Esophagus muscularis mucosa (tissue), 4 donors: ENCODE results near the gene GRID2. TPM values are rescaled to one million over a fixed set of nuclear protein-coding genes. Genes with fewer than 3 reads are reported as not detected.

Experiments used
- DNase-seq: peaks from one replicate; pipeline ENCODE4 v3.0.0-alpha.2; 2017; ENCODE audit errors: extremely low spot score
- H3K27ac ChIP-seq, 4 donors: fragments of 200-600 bp; sonication (generic); replicated peaks in 1 of 4; 1 replicate in 3 of 4; 2 replicates in 1 of 4; pipeline ENCODE4 v1.5.1; 2016 to 2019; ENCODE audit warnings: mild to moderate bottlenecking in 1 of 4
- H3K27me3 ChIP-seq, 4 donors: fragments of 200-600 bp; sonication (generic); one replicate each; pipeline versions ENCODE4 v1.5.1 to v1.6.0; 2016 to 2019
- H3K36me3 ChIP-seq, 4 donors: fragments of 200-600 bp; sonication (generic); one replicate each; pipeline ENCODE4 v1.5.1; 2016 to 2019
- H3K4me1 ChIP-seq, 4 donors: fragments of 200-600 bp; sonication (generic); one replicate each; pipeline ENCODE4 v1.5.1; 2016 to 2019
- H3K4me3 ChIP-seq, 4 donors: fragments of 200-600 bp; sonication (generic); 1 replicate in 2 of 4; 2 replicates in 2 of 4; pipeline ENCODE4 v1.5.1; 2016 to 2019; ENCODE audit warnings: mild to moderate bottlenecking in 4 of 4, moderate library complexity in 1 of 4
- H3K9me3 ChIP-seq, 4 donors: fragments of 200-600 bp; sonication (generic); 1 replicate in 3 of 4; 2 replicates in 1 of 4; pipeline ENCODE4 v1.5.1; 2016 to 2019
- CTCF ChIP-seq, 3 experiments: fragments of 200-600 bp in 2 of 3; fragments of 450-650 bp in 1 of 3; sonication (generic) in 2 of 3; IDR thresholded peaks; one replicate each; pipeline ENCODE4 v1.5.1; 2017 to 2019; ENCODE audit warnings: antibody characterized with exemption in 3 of 3, mild to moderate bottlenecking in 2 of 3, moderate library complexity in 1 of 3
- EP300 ChIP-seq: sonication (generic); formaldehyde crosslinking; IDR thresholded peaks from one replicate; pipeline ENCODE4 v1.6.1; 2017; ENCODE audit warnings: antibody characterized with exemption
- POLR2A ChIP-seq: fragments of 450-650 bp; IDR thresholded peaks from one replicate; pipeline ENCODE4 v1.6.1; 2017; ENCODE audit warnings: antibody characterized with exemption, moderate library complexity, mild to moderate bottlenecking, low read depth
- POLR2AphosphoS5 ChIP-seq, 2 donors: sonication (generic); formaldehyde crosslinking; IDR thresholded peaks; one replicate each; pipeline ENCODE4 v1.6.1; 2017; ENCODE audit warnings: antibody characterized with exemption in 2 of 2
- WGBS: methylation state at CpG from one replicate; pipeline ENCODE4 v1.1.5; 2018; 5-methylcytosine and 5-hydroxymethylcytosine counted together
- intact Hi-C: fragments of 100-400 bp; cut with DNase I; formaldehyde crosslinking; loops from one replicate; pipeline ENCODE4 v1.15.1; 2023
- total RNA-seq, 4 donors: library from RNA; depleted of rRNA; stranded (reverse); fragments of >200 nt; gene quantifications; one replicate each; pipeline versions ENCODE4 v1.1.0 to v1.2.1, GENCODE V29; 2016

The GRID2 gene
- total RNA-seq, 4 donors from 2014 or later = 0.06 to 0.17 TPM; not detected in 2

DNA sequence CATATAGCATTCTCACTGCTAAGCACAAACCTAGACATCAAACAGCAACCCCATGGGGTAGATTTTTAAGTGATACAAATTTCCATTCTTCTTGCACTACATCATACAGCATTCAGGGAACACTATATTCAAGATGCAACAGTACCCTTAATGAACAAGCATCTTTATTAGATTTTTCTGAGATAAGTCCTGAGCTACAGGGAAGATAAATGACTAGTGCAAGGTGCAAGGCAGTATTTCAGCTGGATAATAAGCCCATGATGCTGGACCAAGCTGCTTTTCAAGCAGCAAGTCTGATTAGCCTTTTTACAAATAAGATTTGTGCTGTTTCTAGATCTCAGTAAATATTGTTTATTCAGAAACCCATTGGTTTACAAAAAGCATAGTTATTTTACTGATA, 1332.2 kb downstream of the GRID2 start:
- Histone ChIP-seq H3K4me3 (no peak overlapping the region), H3K27ac (no peak overlapping the region), H3K27me3 (no peaks in the 10 kb centered on the region), H3K36me3 (no peaks in the 10 kb centered on the region), H3K9me3 (no peaks in the 10 kb centered on the region), H3K4me1 (no peaks in the 10 kb centered on the region)
- intact Hi-C loops = no loop called here
- TF ChIP-seq EP300 (no peak), CTCF (IDR thresholded peaks at IDR 0.05) (no peak), POLR2AphosphoS5 (IDR thresholded peaks at IDR 0.05) (no peak), POLR2A (no peak)
- DNase-seq = no peak

GRCh38 chr4:93645120-93645519, 1341.4 kb downstream of the GRID2 start:
- Histone ChIP-seq H3K4me1 (no peaks in the 10 kb centered on the region), H3K27me3 (no peaks in the 10 kb centered on the region), H3K27ac (no peak overlapping the region), H3K9me3 (peaks cover 0 to 5% (median 0%) of the 10 kb centered on the region in 4 donors), H3K36me3 (no peaks in the 10 kb centered on the region), H3K4me3 (no peak overlapping the region)
- WGBS = 89% methylated on average over 3 of the region's 3 CpGs
- no peak for TF ChIP-seq EP300
- no peak for TF ChIP-seq CTCF (IDR thresholded peaks at IDR 0.05)
- TF ChIP-seq POLR2A = no peak
- TF ChIP-seq POLR2AphosphoS5 (IDR thresholded peaks at IDR 0.05) = no peak
- intact Hi-C loops = no loop called here
- DNase-seq = no peak

DNA sequence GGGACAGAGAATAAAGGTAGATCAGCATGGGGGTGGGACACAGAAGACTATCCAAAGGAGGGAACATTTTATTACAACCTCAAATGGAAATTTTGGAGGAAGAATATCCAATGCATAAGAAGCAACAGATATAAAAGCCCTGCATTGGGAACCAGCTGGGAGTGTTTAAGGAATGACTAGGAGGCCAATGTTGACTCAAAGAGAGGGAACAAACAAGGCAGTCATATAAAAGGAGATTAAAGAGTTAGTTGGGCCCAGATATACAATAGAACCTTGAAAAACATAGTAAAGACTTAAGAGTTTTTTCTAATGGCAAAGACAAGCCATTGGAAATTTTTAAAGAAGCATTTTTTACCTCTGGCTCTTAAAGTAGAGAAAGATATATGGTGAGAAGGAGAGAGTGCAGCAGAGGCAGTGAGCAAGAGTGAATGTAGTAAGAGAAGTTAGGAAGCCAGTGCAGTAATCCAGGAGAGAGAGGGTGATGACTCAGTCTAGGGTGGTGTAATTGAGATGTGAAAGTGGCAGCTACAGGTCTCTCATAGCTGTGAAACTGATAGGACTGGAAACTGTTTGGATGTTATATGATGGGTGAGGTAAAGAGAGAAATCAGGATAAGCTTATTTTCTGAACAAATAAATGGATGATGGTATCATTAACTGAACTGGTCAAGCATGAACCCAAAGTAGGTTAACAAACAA, 1342.6 kb downstream of the GRID2 start:
- TF ChIP-seq POLR2AphosphoS5 (IDR thresholded peaks at IDR 0.05) (no peak), CTCF (IDR thresholded peaks at IDR 0.05) (no peak), POLR2A (no peak), EP300 (no peak)
- no peak for DNase-seq
- peaks cover 0 to 5% (median 0%) of the 10 kb centered on the region in 4 donors for H3K9me3 ChIP-seq
- H3K36me3 ChIP-seq = no peaks in the 10 kb centered on the region
- H3K4me3 ChIP-seq = no peak overlapping the region
- no peaks in the 10 kb centered on the region for H3K4me1 ChIP-seq
- H3K27me3 ChIP-seq = no peaks in the 10 kb centered on the region
- intact Hi-C loops = no loop called here
- no peak overlapping the region for H3K27ac ChIP-seq

GRCh38 chr4:93648258-93648657, 1344.5 kb downstream of the GRID2 start:
- no peaks in the 10 kb centered on the region for H3K27me3 ChIP-seq
- no peak for TF ChIP-seq CTCF (IDR thresholded peaks at IDR 0.05)
- TF ChIP-seq EP300 = no peak
- TF ChIP-seq POLR2A = no peak
- no peak for TF ChIP-seq POLR2AphosphoS5 (IDR thresholded peaks at IDR 0.05)

GRCh38 chr4:93649828-93650227, 1346.1 kb downstream of the GRID2 start:
- Histone ChIP-seq H3K9me3 (peaks cover 0 to under 1% (median 0%) of the 10 kb centered on the region in 4 donors), H3K27me3 (no peaks in the 10 kb centered on the region), H3K4me1 (no peaks in the 10 kb centered on the region), H3K27ac (no peak overlapping the region), H3K36me3 (no peaks in the 10 kb centered on the region), H3K4me3 (no peak overlapping the region)
- intact Hi-C loops = no loop called here
- DNase-seq = no peak
- TF ChIP-seq CTCF (IDR thresholded peaks at IDR 0.05) (no peak), POLR2A (no peak), EP300 (no peak)

More at GRCh38 chr4:93648258-93648657, 1344.5 kb downstream of the GRID2 start:
- H3K4me3 ChIP-seq = no peak overlapping the region
- DNase-seq = no peak
- peaks cover 0 to 5% (median 0%) of the 10 kb centered on the region in 4 donors for H3K9me3 ChIP-seq
- intact Hi-C loops = no loop called here
- H3K36me3 ChIP-seq = no peaks in the 10 kb centered on the region
- no peak overlapping the region for H3K27ac ChIP-seq
- WGBS = 48% methylated on average over 3 of the region's 3 CpGs
- no peaks in the 10 kb centered on the region for H3K4me1 ChIP-seq
